GM12874 (cell line): ENCODE data around the gene FAM83C.
A peak's percentile ranks its signal among the peaks of the same experiment; 100 is the strongest.

Source experiments
- TF ChIP-seq, protein P1 (sequence below): IDR thresholded peaks from 2 replicates; pipeline ENCODE4 v1.5.1; 2011; ENCODE audit warnings: low read depth, mild to moderate bottlenecking, control low read depth, low read length, moderate library complexity; ENCODE audit not compliant: insufficient read depth

The FAM83C gene

DNA sequence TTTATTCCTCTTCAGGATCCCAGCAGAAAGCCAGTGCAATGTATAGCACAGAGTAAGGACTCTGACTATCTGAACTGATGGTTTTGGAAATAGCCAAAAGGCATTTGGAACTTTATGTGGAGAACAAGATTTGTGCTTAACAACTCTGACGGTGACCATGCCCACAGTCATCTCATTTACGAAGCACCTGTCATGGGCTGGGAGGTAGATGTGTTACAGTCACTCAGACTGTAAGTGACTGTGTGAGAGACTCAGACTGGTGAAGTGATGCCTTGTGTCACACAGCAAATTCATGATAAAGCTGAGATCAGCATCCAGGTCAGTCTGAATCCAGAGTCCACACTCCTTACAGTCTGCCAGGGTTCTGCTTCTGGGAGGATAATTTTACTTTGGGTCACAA, 23.9 kb upstream of the FAM83C start:
- TF ChIP-seq, protein P1, sequence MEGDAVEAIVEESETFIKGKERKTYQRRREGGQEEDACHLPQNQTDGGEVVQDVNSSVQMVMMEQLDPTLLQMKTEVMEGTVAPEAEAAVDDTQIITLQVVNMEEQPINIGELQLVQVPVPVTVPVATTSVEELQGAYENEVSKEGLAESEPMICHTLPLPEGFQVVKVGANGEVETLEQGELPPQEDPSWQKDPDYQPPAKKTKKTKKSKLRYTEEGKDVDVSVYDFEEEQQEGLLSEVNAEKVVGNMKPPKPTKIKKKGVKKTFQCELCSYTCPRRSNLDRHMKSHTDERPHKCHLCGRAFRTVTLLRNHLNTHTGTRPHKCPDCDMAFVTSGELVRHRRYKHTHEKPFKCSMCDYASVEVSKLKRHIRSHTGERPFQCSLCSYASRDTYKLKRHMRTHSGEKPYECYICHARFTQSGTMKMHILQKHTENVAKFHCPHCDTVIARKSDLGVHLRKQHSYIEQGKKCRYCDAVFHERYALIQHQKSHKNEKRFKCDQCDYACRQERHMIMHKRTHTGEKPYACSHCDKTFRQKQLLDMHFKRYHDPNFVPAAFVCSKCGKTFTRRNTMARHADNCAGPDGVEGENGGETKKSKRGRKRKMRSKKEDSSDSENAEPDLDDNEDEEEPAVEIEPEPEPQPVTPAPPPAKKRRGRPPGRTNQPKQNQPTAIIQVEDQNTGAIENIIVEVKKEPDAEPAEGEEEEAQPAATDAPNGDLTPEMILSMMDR: no peak

DNA sequence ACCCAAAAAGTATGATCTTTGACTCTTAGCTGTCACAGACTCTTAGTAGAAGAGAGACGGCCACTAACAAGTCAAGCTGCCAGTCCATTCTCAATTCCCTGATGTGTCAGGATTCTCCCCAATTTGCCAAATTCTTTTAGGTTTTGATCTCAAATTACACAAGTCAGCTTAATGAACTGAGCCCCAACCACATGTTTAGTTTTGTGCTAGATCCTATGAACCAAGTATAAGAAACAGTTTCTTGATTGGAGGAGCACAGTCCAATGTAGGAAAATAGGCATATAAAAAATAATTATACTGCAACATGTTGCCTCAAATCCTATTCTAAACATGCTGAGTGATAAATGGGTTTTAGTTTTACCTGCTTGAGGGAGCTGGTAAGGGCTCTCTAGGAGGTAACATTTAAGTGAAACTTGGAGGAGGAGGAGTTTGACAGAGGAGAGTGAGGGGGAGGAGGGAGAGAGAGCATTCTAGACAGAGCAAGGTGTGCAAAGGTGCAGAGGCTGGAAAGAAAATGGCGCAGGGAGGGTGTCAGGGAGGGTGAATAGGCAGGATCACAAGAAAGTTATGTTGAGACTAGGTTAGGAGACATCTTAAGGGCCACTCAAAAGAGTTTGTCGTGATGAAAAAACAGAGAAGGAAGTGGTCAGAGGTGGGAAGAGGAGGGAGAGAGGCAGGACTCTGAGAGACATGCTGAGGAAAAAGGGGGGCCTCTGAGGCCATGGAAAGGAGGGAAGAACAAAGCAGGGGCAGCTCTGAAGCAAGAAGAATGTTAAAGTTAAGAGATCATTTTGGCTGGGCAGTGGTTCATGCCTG, 22.8 kb upstream of the FAM83C start:
- TF ChIP-seq, protein P1: no peak

DNA sequence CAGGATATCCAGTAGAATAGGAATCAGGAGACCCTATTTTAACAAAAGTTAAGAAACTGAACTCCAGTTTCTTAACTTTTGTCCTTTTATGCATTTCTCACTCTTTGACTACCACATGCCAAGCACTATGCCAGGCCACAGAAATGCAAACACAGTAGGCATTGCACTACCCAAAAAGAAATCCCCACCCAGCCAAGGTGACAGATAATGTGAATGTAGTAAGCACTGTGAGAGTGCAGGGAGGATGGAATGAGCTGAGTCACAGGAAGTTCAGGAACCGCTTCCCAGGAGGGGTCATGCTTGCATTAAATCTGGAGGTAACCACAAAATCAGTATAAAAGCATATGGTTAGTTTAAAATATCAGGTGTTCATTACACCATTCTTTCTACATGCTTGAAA, 20.1 kb upstream of the FAM83C start:
- TF ChIP-seq, protein P1: no peak

DNA sequence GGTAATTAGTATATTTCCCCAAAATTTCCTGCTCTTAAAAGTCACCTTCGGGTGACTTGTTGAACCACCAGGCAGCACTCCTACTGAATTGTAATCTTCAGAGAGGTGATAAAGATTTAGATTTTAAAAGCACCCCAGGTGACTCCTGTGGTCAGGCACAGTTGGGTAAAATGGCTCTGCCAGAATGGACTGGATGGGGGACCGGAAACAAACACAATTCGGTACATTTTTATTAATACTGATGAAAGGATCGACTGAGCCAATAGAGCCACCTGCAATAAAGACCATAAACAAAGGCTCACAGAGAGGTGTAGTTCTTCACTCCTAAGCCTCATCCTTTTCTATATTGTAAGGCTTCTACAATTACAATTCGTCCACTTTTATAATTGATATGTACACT, 19.6 kb upstream of the FAM83C start:
- TF ChIP-seq, protein P1: no peak

DNA sequence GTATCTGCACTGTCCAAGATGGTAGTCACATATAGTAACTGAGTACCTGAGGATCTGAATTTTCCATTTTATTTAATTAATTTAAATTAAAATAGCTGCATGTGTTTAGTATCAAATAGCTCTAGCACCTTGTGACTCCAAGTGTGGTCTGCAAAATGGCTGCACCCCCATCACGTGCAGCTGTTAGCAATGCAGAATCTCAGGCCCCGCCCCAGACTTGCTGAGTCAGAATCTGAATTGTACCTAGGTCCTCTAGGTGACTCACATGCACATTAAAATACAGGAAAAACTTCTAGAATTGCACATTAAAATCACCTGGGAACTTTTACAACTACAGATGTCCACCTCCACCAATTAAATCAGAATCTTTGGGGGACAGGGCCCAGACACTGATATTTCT, 19.2 kb upstream of the FAM83C start:
- TF ChIP-seq, protein P1: no peak

DNA sequence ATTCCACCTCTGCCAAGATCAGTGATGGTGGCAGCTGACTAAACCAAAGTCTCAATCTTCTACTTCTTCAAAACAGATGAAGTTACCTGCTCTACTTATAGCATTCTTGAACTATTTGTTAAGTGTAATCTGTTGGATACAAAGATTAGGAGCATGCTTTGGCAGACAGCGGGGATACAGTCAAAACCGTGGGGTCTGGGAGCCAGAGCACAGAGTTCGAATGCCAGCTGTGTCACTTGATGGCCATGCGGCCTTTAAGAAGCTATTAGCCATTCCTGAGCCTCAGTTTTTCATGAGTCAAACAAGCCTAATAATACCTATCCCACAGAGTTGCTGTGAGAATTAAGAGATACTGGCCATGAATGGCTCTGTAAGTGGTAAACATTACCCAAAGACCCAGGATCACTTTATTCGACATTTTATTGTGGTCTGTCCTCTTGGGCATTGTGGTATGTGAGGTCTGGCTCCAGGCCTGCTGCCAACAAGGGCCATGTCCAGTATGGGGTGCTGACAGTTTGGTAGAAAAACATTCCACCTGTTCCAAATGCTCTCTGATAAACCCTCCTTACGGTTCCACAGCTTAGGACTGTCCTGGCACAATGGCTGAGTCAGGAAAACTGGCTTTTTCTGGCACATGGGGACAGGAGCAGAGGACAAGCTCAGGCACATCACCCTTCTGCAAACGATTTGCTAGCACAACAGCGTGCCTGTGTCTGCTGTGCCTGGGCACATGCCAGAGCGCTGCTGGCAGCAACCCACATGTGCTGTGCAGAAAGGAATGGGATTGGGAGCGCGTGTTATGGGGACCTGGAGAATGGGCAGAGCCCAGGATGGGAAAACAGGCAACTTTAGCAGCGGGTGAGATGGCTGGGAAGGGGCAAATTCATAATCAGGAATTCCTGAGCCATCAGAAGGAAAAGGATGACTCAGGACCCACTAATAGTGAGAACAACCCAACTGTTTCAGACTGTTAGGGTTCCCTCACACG, 15.7 kb upstream of the FAM83C start:
- TF ChIP-seq, protein P1: no peak

DNA sequence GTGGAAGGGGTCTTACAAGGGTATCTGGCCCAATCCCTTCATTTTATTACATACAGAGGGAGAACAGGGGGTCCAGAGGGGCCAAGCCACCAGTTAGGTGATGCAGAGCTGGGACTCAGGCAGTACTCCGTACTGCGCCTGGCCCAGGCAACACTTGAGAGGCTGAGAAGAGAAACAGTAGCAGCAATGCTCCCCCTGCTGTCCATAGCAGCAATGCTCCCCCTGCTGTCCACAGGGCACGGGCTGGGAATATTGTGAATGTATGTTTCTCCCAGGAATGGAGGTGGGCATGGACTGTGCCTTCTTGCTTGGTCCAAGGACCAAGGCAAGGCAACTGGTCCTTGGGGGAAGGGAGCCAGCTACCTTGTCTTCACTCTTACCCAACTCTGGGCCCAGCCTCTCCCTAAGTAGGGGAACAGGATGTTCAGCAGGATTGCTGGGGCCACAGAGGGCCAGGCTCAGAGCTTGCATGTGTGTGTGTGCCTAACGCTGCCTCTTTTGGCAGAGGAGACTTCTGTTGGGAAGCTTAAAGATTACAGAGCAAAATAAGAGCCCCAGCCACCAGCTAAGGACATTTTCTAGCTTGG, 14.8 kb upstream of the FAM83C start:
- TF ChIP-seq, protein P1: peak; percentile 65
